IPS DF 4.7 (cell line): ENCODE measurements around the gene EML1.

Experiments
- DNase-seq: peaks from one replicate; pipeline ENCODE4 v3.0.0-alpha.2; 2013; ENCODE audit warnings: low spot score; ENCODE audit errors: extremely low read depth

EML1 gene

GRCh38 chr14:99779751-99780150 lies 13.5 kb upstream of the EML1 start:
- no peak for DNase-seq

- DNase-seq = no peak
Observed at GRCh38 chr14:99780690-99781089, 12.5 kb upstream of the EML1 start.

GRCh38 chr14:99781091-99781490 lies 12.1 kb upstream of the EML1 start:
- no peak for DNase-seq

- no peak for DNase-seq
Observed at GRCh38 chr14:99781853-99782610, 11.2 kb upstream of the EML1 start.

- DNase-seq = no peak
Observed at GRCh38 chr14:99784508-99784907, 8.7 kb upstream of the EML1 start.

- no peak for DNase-seq
Observed at GRCh38 chr14:99785426-99785825, 7.8 kb upstream of the EML1 start.

GRCh38 chr14:99786511-99786989 lies 6.7 kb upstream of the EML1 start:
- DNase-seq = no peak

GRCh38 chr14:99788713-99789112 lies 4.5 kb upstream of the EML1 start:
- no peak for DNase-seq

- DNase-seq = no peak
Observed at GRCh38 chr14:99789581-99789980, 3.6 kb upstream of the EML1 start.

GRCh38 chr14:99790201-99790977 lies 2.8 kb upstream of the EML1 start:
- no peak for DNase-seq

GRCh38 chr14:99790978-99791376 lies 2.2 kb upstream of the EML1 start:
- no peak for DNase-seq

- no peak for DNase-seq
Observed at GRCh38 chr14:99791476-99792209, 1.6 kb upstream of the EML1 start.

- DNase-seq = no peak
Observed at GRCh38 chr14:99792210-99792535, 1.0 kb upstream of the EML1 start.

GRCh38 chr14:99792551-99793212 lies 531 bp upstream of the EML1 start:
- DNase-seq = no peak

GRCh38 chr14:99794151-99794780 lies 1.1 kb downstream of the EML1 start:
- no peak for DNase-seq

- DNase-seq = no peak
Observed at GRCh38 chr14:99795046-99795445, 1.8 kb downstream of the EML1 start.

GRCh38 chr14:99797231-99797630 lies 4.0 kb downstream of the EML1 start:
- no peak for DNase-seq

- no peak for DNase-seq
Observed at GRCh38 chr14:99800781-99801180, 7.6 kb downstream of the EML1 start.

- no peak for DNase-seq
Observed at GRCh38 chr14:99802301-99803105, 9.3 kb downstream of the EML1 start.

- DNase-seq = no peak
Observed at GRCh38 chr14:99803106-99803775, 10.0 kb downstream of the EML1 start.
